Mammary epithelial cell (primary cell): Measurements from ENCODE around the gene TRIM63.
"Not testable (repeated sequence)": the region's sequence is repeated elsewhere in the genome, so short reads cannot be mapped to it uniquely, and the experiment has no call there.

Experiments used
- EZH2 ChIP-seq: IDR thresholded peaks from 2 replicates; pipeline ENCODE4 v1.6.1; 2012; ENCODE audit warnings: low read length, inconsistent platforms, borderline replicate concordance
- TF ChIP-seq, protein P1 (sequence below), 2 donors: IDR thresholded peaks in 1 of 2; conservative IDR thresholded peaks in 1 of 2; 2 replicates each; pipeline ENCODE4 v1.5.1; 2011 to 2012; ENCODE audit warnings: inconsistent platforms in 2 of 2, low read length in 2 of 2, mild to moderate bottlenecking in 2 of 2, control low read depth in 1 of 2, low read depth in 1 of 2; ENCODE audit not compliant: insufficient read depth in 1 of 2; ENCODE audit errors: extremely low read depth in 1 of 2

DNA sequence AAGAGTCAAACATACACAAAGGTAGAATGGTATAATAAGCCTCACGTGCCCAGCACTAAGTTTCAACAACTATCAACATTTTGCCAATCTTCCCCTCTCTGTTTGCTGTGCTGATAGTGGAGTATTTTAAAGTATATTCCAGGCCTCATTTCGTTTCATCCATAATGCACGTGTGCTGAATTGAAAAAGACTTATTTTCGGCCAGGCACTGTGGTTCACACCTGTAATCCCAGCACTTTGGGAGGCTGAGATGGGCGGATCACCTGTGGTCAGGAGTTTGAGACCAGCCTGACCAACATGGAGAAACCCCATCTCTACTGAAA, 37.8 kb upstream of the TRIM63 start:
- TF ChIP-seq, protein P1, sequence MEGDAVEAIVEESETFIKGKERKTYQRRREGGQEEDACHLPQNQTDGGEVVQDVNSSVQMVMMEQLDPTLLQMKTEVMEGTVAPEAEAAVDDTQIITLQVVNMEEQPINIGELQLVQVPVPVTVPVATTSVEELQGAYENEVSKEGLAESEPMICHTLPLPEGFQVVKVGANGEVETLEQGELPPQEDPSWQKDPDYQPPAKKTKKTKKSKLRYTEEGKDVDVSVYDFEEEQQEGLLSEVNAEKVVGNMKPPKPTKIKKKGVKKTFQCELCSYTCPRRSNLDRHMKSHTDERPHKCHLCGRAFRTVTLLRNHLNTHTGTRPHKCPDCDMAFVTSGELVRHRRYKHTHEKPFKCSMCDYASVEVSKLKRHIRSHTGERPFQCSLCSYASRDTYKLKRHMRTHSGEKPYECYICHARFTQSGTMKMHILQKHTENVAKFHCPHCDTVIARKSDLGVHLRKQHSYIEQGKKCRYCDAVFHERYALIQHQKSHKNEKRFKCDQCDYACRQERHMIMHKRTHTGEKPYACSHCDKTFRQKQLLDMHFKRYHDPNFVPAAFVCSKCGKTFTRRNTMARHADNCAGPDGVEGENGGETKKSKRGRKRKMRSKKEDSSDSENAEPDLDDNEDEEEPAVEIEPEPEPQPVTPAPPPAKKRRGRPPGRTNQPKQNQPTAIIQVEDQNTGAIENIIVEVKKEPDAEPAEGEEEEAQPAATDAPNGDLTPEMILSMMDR (conservative IDR thresholded peaks at IDR 0.05 in 1 of 2, IDR thresholded peaks at IDR 0.05 in 1 of 2; ENCODE audit: extremely low read depth in 1 of 2, insufficient read depth in 1 of 2, low read depth in 1 of 2, low read length in 2 of 2) = not testable (repeated sequence)
- not testable (repeated sequence) for TF ChIP-seq EZH2
